ENCODE data around the gene PLA2R1. TPM values are rescaled to one million over a fixed set of nuclear protein-coding genes. Genes with fewer than 3 reads are reported as not detected.

PLA2R1 gene
- total and polyA plus RNA-seq, 8 donors: 0.31 to 6.8 (median 3.3) TPM

DNA sequence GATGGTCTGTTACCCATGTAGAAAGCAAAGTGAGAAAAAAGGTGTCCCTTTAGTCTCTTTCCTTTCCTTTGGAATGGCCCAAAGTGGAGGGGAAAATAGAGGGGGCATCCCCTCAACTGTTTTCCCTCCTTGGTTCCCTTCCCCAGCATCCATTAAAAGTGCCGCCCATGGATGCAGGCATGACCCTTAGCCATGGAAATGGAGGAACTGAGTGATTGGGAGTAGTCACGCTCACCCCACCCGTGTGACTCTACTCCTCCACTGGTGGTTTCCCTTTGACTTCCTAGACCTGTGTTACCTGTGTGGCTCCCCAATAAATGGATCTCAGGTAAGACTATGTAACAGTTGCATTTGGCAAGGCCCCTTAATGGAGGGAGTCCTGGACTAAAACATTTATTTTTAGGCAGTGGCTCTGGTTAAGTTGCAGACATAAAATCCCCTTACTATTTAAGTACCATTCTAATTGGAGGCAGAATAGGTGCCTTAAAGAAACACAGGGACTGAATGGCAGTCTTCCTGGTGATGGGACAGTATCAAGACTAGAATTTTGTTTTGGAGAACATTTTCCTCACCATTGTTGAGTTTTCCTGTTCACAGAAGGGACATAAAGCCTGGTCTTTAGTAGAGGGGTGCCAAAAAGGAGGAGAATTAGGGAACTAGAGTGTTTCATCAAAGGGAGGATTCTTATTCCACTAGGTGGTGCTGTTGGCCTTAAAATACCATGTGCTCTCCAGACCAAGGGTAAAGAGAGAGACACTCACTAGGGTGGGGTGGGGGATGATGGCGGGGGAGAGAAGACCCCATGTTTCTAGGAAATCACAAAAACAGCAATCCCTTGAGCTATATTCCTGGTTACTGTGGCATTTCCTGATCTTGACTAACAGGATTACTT is 25.7 kb upstream of the PLA2R1 start:
- TF ChIP-seq POLR2AphosphoS5 (IDR thresholded peaks at IDR 0.05): no peak
- no peak for TF ChIP-seq EP300 (IDR thresholded peaks at IDR 0.05)
- no peak for TF ChIP-seq POLR2A (IDR thresholded peaks at IDR 0.05)
- TF ChIP-seq, protein P1, sequence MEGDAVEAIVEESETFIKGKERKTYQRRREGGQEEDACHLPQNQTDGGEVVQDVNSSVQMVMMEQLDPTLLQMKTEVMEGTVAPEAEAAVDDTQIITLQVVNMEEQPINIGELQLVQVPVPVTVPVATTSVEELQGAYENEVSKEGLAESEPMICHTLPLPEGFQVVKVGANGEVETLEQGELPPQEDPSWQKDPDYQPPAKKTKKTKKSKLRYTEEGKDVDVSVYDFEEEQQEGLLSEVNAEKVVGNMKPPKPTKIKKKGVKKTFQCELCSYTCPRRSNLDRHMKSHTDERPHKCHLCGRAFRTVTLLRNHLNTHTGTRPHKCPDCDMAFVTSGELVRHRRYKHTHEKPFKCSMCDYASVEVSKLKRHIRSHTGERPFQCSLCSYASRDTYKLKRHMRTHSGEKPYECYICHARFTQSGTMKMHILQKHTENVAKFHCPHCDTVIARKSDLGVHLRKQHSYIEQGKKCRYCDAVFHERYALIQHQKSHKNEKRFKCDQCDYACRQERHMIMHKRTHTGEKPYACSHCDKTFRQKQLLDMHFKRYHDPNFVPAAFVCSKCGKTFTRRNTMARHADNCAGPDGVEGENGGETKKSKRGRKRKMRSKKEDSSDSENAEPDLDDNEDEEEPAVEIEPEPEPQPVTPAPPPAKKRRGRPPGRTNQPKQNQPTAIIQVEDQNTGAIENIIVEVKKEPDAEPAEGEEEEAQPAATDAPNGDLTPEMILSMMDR (IDR thresholded peaks at IDR 0.05): no peak
- H3K9me3 ChIP-seq: peaks cover 35 to 92% (median 87%) of the 10 kb centered on the region in 4 donors
- H3K4me3 ChIP-seq: no peak overlapping the region
- H3K27ac ChIP-seq: no peak overlapping the region
- H3K4me1 ChIP-seq: no peaks in the 10 kb centered on the region
- intact Hi-C loops (cut with DNase I; ENCODE audit: low total_unique reads): no loop called here
- DNase-seq: no peak
- H3K27me3 ChIP-seq: no peaks in the 10 kb centered on the region
- no peaks in the 10 kb centered on the region for H3K36me3 ChIP-seq
- 65 to 84% (median 81%) methylated on average over 4 of the region's 4 CpGs for WGBS, 5 donors

DNA sequence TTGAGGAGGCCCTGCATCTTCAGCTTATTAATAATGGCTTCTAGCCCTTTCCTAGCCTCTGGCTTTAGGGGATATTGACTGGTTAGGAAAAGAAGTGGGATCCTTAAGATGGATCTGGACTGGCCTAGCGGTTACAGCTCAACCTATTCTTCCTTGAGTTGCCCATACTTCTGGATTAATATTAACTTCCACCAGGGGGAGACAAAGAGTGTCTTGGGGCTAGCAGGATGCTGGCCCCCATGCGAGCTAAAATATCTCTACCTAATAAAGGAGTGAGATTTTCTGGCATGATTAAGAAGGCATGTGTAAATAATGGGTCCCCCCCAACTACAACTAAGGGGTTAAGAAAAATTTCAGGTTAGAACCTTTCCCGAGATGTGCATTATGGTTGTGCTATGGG is 23.2 kb upstream of the PLA2R1 start:
- no peaks in the 10 kb centered on the region for H3K4me1 ChIP-seq
- TF ChIP-seq POLR2AphosphoS5 (IDR thresholded peaks at IDR 0.05) (no peak), EP300 (IDR thresholded peaks at IDR 0.05) (no peak), POLR2A (IDR thresholded peaks at IDR 0.05) (no peak)
- TF ChIP-seq, protein P1 (IDR thresholded peaks at IDR 0.05): no peak
- no peak overlapping the region for H3K27ac ChIP-seq
- WGBS, 5 donors: 88 to 98% (median 89%) methylated on average over 3 of the region's 3 CpGs
- DNase-seq: no peak
- no peaks in the 10 kb centered on the region for H3K27me3 ChIP-seq
- H3K36me3 ChIP-seq: no peaks in the 10 kb centered on the region
- H3K9me3 ChIP-seq: peaks cover 35 to 78% (median 70%) of the 10 kb centered on the region in 4 donors
- intact Hi-C loops (cut with DNase I; ENCODE audit: low total_unique reads): no loop called here
- no peak overlapping the region for H3K4me3 ChIP-seq

DNA sequence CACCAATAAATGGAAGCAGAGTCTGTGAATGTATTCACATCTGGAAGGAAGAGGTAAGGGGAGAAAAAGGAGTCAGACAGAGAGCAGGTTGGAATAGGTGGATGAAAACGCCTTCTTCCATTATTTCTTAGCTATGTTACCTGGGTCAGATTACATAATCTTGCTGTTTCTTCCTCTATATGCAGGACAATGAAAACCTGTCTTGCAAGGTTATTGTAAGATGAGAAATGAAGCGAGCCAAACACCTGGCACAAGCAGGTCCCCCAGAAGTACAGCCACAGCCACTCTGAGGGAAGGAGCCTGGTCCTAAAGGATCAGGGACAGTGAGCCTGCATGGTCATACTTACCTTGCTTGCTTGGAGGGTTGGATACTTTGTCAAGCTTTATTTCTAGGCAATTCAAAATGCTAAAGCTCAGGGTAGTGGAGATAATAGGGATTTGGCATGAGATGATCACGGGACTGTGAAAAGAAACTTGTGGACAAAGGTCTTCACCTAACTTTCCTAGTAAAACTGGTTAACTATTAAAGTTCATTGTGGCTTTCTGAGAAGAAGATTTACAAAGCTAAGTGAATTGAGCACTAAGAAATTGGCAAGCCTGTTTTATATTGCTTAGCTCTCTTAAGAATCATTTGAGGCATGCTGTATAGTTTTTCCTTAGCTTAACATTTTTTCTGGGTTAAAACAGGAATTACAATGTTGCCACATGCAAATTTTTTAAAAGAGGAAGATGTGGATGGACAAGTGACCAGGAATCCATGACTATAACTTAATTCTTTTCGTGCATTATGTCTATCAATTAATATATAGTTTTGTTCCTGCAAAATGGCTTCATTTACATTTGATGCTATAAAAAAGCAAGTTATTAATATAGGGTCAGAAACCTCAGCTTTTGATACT is 15.7 kb upstream of the PLA2R1 start:
- Histone ChIP-seq H3K4me3 (no peak overlapping the region), H3K9me3 (peaks cover 0 to 9% (median 6%) of the 10 kb centered on the region in 4 donors), H3K4me1 (peaks cover 3 to 20% (median 13%) of the 10 kb centered on the region in 4 donors), H3K27me3 (no peaks in the 10 kb centered on the region), H3K36me3 (no peaks in the 10 kb centered on the region), H3K27ac (no peak overlapping the region)
- DNase-seq: no peak
- TF ChIP-seq POLR2A (IDR thresholded peaks at IDR 0.05) (no peak), POLR2AphosphoS5 (IDR thresholded peaks at IDR 0.05) (no peak), EP300 (IDR thresholded peaks at IDR 0.05) (no peak)
- TF ChIP-seq, protein P1 (IDR thresholded peaks at IDR 0.05): no peak
- intact Hi-C loops (cut with DNase I; ENCODE audit: low total_unique reads): no loop called here
- WGBS, 5 donors: 54 to 82% (median 67%) methylated on average over 4 of the region's 4 CpGs

DNA sequence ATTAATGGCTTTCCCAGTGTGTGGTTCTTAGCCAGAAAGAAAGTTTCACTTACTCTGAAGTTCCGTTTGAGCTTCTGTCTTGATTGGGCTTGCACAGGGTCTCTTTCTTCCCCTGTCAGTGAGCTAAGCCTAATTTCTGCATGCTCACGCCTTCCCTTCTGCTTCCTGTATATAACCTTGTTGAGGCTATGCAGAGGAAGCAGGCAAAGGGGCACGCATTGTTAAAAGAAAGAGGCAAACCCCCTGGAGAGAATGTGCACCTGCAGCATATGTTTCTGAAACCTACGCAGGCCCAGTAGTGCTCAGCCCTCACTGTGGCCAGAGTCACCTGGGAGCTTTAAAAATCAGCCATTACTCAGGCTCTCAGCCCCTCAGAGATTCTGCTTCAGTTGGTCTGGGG is 14.5 kb upstream of the PLA2R1 start:
- H3K9me3 ChIP-seq: peaks cover 0 to 9% (median 0%) of the 10 kb centered on the region in 4 donors
- no peak overlapping the region for H3K4me3 ChIP-seq
- no peaks in the 10 kb centered on the region for H3K36me3 ChIP-seq
- peaks cover 3 to 20% (median 13%) of the 10 kb centered on the region in 4 donors for H3K4me1 ChIP-seq
- intact Hi-C loops (cut with DNase I; ENCODE audit: low total_unique reads): no loop called here
- DNase-seq: peak in 1 of 2 donors; percentile 35
- TF ChIP-seq POLR2A (IDR thresholded peaks at IDR 0.05): no peak
- no peak for TF ChIP-seq EP300 (IDR thresholded peaks at IDR 0.05)
- TF ChIP-seq POLR2AphosphoS5 (IDR thresholded peaks at IDR 0.05): no peak
- TF ChIP-seq, protein P1 (IDR thresholded peaks at IDR 0.05): no peak
- 29 to 45% (median 37%) methylated on average over 4 of the region's 4 CpGs for WGBS, 5 donors
- H3K27me3 ChIP-seq: no peaks in the 10 kb centered on the region
- no peak overlapping the region for H3K27ac ChIP-seq
